C1 segment of cervical spinal cord (tissue), 14 donors: ENCODE results near the gene MRC2.

Experiments used
- DNase-seq, 14 donors: peaks; one replicate each; lab custom pipeline; 2025; lab: John Stamatoyannopoulos, UW

The MRC2 gene

DNA sequence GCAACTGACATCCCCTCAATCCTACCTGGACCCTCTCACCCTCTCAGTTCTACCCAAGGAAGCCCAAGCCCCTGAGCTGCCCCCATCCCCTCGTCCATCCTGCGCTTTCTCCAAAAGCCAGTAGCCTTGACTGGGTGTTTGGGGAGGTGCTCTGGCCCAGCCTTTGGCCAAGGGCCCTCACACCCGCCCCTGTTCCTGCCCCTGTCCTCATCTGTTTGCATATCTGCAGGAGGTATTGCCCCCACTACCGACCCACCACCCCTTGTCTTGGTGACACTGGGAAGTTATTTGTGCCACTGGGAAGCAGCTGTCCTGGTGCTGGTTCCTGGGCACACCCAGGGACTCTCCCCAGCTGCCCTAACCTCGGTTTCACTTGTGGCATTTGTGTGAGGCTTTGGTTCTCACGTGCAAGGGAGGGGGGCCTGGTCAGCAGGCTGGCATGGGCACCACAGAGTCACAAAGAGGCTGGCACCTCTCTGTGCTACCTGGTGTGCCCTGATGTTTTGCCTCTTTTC lies 75.3 kb downstream of the MRC2 start:
- no peak for DNase-seq

DNA sequence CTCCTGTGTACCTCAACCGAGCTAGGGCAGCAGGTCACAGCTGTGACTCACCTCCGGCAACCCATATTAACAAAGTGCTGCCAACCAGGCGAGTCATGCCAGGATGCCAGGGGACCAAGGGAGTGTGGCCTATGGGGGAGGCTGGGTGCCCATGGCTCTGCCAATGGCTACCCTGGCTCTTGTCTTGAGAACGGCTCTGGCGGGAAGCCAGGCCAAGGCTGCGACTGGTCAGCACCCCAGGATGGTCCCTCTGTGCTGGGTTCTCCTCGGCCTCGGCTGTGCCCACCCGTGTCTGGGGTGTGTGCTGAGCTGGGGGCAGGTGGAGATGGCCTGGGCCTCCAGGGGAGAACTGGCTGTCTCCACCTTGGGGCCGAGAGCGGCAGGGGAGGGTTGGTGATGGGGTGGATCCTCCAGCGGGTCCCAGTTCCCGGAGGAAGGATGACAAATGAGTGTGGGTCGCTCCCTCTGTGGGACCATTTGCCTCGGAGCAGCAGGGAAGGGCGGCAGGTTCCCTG lies 75.8 kb downstream of the MRC2 start:
- peak in 1 of 14 donors; percentile 32 for DNase-seq

DNA sequence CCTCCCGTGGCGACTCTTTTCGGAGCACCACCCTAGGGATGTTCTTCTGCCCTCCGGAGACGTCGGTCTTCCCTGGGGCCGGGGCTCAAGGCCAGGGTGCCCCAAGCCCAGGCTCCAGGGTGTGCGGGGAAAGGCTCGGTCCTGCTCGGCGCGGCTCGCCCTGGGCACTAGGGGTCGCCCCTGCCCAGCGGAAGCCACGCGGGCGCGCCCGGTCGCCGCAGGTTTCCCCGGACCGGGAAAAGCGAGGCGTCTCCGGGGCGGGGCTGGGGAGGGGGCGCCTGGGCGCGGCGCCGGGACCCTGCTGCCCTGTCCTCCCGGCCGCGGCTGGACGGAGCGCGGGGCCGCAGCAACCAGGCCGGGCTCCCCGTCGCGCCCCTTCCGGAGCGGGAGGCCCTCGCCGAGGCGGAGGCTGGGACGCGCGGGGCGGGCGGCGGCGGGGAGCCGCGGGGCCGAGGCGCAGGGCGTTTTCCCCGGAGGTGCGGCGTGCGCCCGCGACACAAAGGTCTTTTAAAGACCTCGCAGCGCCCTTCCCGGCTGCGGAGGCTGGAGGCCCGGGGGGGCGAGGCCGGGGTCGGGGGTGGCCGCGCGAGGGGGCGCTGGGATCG lies 76.4 kb downstream of the MRC2 start:
- peak in 12 of 14 donors; percentile 18 to 86 (median 58) for DNase-seq

DNA sequence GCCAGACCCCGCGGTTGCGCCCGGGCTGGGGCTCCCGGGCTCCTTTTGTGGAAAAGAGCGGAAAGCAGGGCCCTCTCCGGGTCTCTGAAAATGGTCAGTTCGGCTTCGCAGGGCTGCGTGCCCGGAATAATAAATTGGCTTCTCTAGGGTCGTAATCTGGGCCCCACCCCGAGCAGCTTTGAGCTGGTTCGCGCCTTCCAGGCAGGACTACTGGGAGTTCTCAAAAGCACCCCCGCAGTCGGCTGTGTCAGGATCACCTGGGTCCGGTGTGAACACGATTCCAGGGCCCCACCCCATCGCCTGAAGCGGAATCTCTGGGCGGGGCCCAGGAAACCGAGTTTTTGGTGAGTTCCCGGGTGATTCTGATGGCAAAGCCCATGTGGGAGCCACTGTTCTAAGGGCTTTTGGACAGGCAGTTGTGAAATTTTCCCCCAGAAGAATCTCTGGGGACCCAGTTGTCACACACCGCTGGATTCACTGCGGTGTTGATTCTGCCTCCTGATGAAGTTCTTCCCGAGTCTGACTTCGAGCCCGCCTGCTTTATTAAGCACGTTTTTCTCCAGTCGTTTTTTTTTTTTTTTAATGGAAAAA lies 77.0 kb downstream of the MRC2 start:
- peak in 9 of 14 donors; percentile 20 to 72 (median 41) for DNase-seq

DNA sequence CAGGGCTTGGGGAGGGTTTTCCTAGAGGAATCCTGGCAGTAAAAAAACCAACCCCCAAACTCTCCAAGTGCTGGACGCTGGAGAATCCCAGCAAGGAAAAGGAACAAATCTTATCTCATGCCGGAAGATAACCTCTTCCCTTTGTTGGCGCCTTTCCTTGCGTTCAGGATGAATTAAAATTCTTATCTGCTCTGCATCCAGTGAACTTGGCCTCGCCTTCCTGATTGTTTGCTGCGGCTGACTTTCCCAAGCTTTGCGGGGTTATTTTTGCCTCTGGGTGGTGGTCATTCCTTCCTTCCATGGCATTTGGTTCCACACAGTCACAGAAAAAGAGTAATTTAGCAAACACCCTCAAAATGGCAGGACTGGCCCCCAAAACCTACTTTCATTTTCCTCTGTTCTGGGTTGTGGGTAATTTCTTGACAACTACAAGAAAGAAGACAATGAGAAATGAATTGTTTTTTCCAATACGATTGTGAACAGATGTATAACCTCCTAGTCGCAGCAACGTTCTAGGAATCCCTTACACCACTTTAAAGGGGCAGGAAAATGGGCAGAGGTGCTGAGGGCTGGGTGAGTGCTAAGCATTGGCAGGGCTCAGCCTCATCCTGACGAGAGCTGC lies 77.8 kb downstream of the MRC2 start:
- peak in 4 of 14 donors; percentile 46 to 68 (median 60) for DNase-seq

DNA sequence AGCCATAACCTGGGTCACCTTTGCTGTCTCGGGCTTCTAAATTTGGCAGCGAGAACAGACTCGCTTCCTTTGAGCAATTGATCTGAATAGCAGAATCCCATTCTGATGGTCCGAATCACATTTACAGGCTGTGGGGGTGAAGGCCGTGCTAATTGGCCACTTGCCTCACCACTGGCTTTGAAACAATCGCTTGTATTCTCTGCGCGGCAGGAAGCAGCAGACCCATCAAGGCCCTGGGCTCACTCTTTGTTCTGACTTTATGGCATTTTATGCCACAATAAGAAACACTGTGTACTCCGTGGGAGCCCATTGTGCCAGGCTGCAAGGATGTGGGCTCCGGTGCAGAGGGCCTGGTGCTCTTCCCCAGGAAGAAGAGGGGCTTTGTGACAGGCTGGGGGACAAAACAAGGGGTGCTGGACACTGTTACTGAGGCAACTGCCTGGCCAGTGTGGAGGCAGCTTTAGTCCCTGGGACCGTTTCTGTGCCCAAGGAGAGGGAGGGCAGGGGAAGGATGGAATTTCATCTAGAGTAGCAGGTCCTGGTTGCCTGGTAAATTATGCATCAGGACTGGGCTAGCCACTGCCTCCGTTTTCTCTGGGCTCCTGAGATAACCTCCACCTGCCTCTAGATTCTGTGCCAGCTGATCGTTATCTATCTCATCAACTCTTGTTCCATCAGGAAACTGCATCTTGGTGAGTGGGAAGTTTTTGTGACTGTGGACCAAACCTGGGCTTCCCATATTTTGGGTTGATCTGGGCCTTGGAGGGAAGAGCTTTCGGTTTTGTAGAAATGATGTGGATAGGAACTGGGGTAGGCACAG lies 78.5 kb downstream of the MRC2 start:
- DNase-seq: peak in 11 of 14 donors; percentile 30 to 85 (median 71)

DNA sequence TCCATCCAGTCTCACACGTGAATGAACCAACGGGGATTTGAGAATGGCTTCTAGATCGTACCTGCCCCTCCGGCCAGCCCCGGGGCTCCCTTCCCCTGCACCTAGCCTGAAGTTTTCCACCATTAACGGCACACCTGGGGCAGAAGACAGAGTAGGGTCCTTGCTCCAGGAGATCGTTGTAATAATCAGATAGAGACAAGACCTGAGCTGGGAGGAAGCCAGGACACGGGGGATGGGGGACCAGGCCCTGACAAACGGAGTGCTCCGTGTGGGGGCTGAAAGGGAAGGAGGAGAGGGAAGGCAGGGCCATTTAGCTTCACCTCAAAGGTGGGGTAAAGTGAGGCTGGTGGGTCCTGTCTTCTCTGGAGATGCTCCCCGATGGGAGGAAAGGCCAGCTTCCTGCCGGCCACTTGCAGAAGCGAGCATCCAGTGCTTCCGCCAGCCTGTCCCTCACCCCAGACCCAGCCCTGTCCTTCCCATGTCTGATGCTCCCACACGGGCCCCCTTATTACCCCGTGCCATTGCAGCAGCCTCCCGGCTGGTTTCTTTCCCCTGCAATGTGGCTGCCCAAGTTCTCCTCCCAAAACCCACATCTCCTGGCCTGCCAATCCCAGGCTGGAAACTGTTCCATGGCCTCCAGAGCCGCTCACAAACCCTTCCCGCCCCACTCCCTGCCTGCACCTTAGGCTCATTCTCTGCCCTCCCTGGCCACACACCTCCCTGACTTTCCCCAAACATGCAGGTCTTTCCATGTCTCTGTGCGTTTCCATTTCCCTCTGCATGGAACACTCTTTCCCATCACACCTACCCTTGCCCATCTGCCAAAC lies 79.3 kb downstream of the MRC2 start:
- DNase-seq: peak in 1 of 14 donors; percentile 50

DNA sequence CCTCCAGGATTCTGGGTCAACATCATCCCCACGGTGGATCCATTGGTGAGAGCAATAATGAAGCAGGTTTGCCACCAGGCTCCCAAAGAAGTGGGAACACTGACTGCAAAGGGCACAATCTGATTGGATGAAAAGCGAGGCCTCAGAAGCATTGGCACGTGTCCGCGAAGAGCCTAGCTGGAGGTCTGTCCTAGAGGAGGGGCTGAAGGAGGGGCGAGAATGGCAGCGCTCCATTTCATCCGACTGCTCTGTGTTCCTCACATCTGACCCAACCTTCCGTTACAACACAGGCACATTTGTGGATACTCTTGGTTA lies 79.9 kb downstream of the MRC2 start:
- no peak for DNase-seq

DNA sequence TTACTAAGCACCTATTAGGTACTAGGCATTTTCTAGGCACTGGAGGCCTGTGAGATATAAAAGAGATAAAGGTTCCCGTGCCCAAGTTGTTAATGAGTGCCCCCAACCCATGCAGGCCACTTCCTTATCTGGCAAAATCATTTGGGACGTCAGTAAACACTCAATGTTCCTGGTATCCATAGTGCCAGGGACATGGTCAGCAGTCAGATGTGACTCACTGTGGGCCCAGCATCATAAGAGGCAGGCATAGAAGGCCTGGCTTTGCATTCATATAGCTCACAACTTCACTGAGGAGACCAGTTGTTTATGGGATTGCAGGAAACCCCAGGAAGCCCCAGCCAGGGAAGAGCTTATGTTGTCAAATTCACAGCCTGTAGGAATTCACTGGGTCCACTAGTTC lies 81.1 kb downstream of the MRC2 start:
- DNase-seq: no peak

DNA sequence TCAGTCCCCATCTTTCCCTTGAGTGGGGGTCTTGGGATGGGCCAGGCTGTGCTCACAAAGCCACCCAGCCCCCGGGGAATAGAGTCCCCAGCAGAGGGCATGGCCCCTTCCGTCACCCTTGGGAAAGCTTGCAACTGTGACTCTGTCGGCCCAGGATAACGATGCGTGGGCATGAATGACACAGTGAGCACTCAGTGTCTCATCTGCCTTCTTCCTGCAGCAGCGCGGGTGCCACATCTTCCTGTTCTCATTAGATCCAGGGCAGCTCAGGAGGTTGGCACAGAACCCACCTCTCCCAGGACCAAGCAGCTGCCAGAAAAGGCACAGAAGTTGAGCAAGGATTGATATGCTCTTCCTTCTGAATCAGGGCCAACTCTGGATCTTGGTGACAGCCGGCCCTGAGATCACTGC lies 84.7 kb downstream of the MRC2 start:
- DNase-seq: peak in 1 of 14 donors; percentile 19

DNA sequence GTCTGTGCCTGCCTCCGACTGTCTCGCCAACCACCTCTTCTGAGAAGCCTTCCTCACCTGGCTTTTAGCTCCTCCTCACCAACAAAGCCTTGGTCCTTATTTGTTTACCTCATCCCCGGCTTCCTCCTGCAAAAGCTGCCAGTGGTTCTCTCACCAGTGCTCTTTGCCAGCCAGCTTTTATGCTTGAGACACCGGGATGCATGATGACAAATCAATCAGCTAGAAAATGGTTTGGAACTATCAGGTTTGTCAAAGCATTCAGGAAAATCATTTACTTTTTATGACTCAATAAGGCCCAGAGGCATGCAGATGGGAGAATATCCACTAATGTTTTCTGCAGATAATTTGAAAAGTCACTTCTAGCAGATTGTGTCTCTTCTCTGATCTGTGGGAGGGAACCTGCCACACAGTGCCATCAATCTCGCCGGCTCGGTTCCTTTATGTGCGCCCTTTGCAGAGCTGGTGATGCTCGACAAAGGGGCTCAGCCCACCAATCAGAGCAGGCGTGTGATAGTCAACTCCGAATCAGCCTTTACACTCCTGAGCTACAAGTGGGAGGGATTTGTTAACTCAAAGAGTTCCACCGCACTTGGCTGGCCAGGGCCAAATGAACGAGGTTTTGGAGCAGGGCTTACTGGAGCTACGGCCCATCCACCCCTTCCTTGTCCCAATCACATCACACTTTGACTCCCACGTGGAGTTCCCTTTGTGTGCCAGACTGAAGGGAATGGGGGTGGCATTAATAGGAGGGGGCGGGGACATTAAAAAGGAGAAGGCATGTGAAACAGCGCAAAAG lies 85.8 kb downstream of the MRC2 start:
- no peak for DNase-seq

DNA sequence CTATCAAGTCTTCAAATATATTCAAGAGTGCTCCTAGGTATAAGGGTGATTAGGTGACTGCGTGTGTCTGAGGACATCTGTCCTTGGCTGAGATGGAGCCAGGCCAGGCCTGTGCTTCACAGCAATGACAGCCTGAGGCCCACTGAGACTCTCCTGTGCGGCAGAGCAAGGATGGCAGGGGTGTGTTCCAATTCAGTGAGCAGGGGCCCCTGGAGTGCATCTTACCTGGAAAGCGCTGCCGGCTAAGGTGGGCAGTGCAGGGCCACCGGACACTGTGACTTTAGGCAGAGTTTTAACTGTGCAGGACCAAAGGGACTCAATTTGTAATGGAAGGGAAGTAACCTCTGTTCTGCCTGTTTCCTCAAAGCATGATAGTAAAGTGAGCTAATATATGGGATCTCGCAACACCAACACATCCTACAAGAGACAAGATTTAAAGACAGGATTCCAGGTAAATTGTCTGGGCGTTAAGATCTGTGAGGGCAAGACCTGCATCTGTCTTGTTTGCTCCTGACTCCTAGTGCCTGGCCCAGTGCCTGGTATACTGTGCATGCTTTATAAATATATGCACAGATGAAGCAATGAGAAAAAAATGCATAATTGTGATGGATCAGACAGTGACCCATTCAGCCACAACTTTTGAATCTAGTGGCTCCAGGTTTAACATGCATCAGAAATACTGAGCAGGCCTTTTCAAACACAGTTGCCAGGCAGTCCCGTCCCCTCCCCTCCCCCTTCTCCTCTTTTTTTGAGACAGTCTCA lies 86.7 kb downstream of the MRC2 start:
- DNase-seq: no peak

DNA sequence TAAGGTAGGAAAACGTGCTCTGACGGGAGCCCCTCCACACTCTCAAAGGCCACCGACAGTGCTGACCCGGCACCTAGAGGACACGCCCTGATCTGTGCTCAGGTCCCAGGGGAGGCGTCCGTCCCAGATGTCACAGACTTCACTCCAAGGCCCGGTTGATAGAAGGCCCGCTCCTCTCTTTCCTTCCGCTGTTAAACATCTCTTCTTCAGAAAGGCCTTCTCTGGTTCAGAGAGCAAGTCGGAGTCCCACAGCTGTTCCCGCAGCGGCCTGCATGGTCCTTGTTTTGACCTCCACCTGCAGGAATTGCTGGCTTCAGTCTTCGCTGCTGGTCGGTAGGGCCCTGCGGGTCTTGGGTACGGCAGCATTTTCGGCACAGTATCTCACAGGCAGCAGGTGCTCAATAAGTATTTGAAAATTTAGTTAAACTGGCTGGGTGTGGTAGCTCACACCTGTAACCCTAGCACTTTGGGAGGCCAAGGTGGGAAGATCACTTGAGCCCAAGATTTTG lies 88.5 kb downstream of the MRC2 start:
- no peak for DNase-seq

DNA sequence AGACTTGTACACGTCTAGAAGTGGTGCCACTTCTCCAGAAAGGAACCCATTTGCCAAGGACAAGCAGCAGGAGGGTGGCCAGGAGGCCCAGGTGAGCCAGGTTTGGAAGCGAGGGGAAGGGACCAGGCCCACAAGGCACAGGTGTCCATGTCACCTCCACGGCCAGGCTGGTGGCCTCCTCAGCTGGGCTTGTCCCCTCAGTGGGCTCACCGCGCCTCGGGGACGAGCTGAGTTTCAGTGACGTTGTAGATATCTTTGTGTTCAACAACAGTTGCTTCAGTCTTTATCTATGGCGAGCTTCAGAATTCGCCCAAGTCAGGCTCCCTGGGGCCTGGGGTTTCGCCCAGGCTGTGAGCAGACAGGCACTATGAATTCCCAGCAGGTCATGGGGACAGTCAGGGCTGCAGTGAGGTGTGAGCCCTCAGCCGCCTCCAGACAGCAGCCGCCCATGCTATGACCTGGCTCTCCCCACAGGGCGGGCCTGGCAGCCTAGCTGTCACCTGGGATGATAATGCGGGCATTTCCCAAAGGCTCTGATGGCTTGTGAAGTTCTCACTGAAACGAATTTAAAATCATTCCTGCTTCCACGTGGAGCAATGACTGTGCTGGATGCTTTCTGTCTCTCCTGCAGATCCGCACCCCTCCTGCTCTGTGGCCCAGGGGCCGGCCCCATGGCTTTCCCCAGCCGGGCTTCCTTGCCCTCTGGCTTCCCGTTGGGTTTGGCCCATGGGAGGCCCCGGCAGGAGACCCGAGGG lies 89.5 kb downstream of the MRC2 start:
- no peak for DNase-seq

DNA sequence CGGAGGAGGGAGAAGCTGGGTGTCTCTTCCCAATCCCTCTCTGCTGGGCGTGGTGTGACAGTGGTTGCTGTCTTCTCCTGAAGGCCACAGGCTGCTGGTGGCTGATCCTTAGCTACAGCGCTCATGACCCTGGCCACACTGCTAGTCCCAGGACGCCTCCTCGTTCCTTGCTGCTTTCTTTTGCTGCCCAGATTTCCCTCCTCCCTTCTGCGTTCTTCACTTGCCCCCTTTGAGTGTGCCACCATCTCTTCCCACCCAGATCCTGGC lies 90.1 kb downstream of the MRC2 start:
- DNase-seq: no peak

DNA sequence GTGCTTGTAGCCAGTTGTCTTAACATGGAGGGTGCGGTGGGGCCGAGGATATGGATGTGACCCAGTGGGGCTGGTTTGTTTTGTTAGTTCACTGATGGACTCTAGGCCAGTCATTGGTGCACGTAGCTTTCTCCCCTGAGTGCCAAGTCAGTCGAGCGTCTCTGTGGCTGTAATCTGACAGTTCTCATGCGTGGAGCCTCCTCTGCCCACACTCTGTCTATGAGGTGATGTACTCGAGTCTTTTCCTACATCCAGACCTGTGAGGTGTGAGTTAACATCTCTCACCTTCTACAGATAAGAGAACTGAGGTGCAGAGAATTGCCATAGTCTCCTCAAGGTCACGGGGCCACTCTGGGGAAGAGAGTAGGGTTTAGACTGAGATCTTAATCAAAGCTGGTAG lies 90.4 kb downstream of the MRC2 start:
- no peak for DNase-seq

DNA sequence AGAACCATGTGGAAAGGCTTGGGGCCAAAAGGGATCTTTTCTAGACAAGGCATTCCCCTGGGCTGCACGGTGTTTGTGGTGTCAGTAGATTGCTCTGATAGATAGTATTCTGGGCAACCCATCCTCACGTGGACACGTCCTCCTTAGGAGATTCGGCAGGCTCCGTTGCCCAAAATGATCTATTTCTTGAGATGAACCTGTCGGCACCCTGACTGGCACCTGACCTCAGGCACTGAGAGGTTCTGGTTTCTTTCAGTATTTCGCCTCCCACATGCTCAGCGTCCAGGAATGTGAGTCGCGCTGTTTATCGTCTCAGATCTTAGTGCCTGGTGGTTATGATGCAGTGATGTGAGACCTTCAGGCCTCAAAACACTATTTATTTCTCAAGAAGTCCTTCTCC lies 91.0 kb downstream of the MRC2 start:
- DNase-seq: no peak

DNA sequence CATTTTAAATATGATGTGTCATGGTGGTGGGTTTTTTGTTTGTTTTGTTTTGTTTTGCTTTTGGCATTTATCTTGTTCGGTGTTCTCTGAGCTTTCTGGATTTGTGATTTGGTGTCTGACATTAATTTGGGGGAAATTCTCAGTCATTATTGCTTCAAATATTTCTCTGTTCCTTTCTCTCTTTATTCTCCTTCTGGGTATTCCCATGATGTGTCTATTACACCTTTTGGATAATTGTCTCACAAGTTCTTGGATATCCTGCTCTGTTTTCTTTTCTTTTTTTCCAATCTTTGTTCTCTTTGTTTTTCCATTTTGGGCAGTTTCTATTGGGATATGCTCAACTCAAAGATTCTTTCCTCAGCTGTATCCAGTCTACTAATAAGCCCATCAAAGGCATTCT lies 92.1 kb downstream of the MRC2 start:
- DNase-seq: no peak
